GM23338 (cell line): ENCODE results near the gene DLST. TPM values are rescaled to one million over a fixed set of nuclear protein-coding genes. Genes with fewer than 3 reads are reported as not detected.

ENCODE experiments used
- ATAC-seq: fragments of 200-7000 bp; cut with Tn5 transposase; 3 replicates; pipeline ENCODE4 v1.9.1; 2020
- DNase-seq: peaks from one replicate; pipeline ENCODE4 v3.0.0-alpha.2; 2015; ENCODE audit warnings: low spot score
- H2AFZ ChIP-seq: fragments of 200-600 bp; sonication (generic); 2 replicates; pipeline ENCODE4 v1.8.0; 2016; ENCODE audit warnings: antibody characterized with exemption, mild to moderate bottlenecking, moderate library complexity
- H3F3A ChIP-seq: fragments of 200-600 bp; sonication (generic); replicated peaks from 2 replicates; pipeline ENCODE4 v1.8.0; 2017; ENCODE audit warnings: antibody characterized with exemption, mixed run types, low read depth
- H3K27ac ChIP-seq: fragments of 200-600 bp; sonication (generic); 2 replicates; pipeline ENCODE4 v1.6.1; 2016; ENCODE audit warnings: low read depth
- H3K27me3 ChIP-seq: fragments of 200-600 bp; sonication (generic); 2 replicates; pipeline ENCODE4 v1.8.0; 2016; ENCODE audit warnings: mild to moderate bottlenecking, mixed run types, moderate library complexity; ENCODE audit not compliant: insufficient read depth
- H3K36me3 ChIP-seq: fragments of 200-600 bp; sonication (generic); 2 replicates; pipeline ENCODE4 v1.8.0; 2016; ENCODE audit warnings: mild to moderate bottlenecking; ENCODE audit not compliant: insufficient read depth
- H3K4me1 ChIP-seq: fragments of 200-600 bp; sonication (generic); 2 replicates; pipeline ENCODE4 v1.8.0; 2016; ENCODE audit warnings: mild to moderate bottlenecking, moderate library complexity; ENCODE audit not compliant: insufficient read depth
- H3K4me2 ChIP-seq: fragments of 200-600 bp; sonication (generic); 2 replicates; pipeline ENCODE4 v1.7.1; 2017; ENCODE audit warnings: mixed run types
- H3K4me3 ChIP-seq: fragments of 200-600 bp; sonication (generic); 2 replicates; pipeline ENCODE4 v1.6.1; 2016; ENCODE audit warnings: mixed run types
- H3K79me2 ChIP-seq: fragments of 200-600 bp; sonication (generic); replicated peaks from 2 replicates; pipeline ENCODE4 v1.8.0; 2017; ENCODE audit warnings: mild to moderate bottlenecking; ENCODE audit not compliant: insufficient read depth
- H3K9me2 ChIP-seq: fragments of 200-600 bp; sonication (generic); 2 replicates; pipeline ENCODE4 v1.8.0; 2017; ENCODE audit not compliant: insufficient read depth
- H4K20me1 ChIP-seq: fragments of 200-600 bp; sonication (generic); replicated peaks from 2 replicates; pipeline ENCODE4 v1.8.0; 2017; ENCODE audit warnings: mild to moderate bottlenecking; ENCODE audit not compliant: insufficient read depth
- H3K27ac Mint-ChIP-seq: 2 replicates; pipeline ENCODE4 v1.8.0; 2020; ENCODE audit warnings: inconsistent platforms, mild to moderate bottlenecking, moderate library complexity, mixed read lengths
- H3K27me3 Mint-ChIP-seq: 3 replicates; pipeline ENCODE4 v1.8.0; 2022; ENCODE audit warnings: low read depth, mild to moderate bottlenecking, moderate library complexity, mixed read lengths, inconsistent platforms; ENCODE audit not compliant: insufficient read depth, poor library complexity
- H3K36me3 Mint-ChIP-seq: 3 replicates; pipeline ENCODE4 v1.8.0; 2021; ENCODE audit warnings: low read depth, mild to moderate bottlenecking, inconsistent platforms, moderate library complexity, mixed read lengths
- H3K4me1 Mint-ChIP-seq: 3 replicates; pipeline ENCODE4 v1.8.0; 2020; ENCODE audit warnings: mild to moderate bottlenecking, inconsistent platforms, mixed read lengths
- H3K4me3 Mint-ChIP-seq: 3 replicates; pipeline ENCODE4 v1.8.0; 2021; ENCODE audit warnings: moderate library complexity, mild to moderate bottlenecking, inconsistent platforms, mixed read lengths
- H3K9me3 Mint-ChIP-seq: 3 replicates; pipeline ENCODE4 v1.8.0; 2020; ENCODE audit warnings: moderate library complexity, mild to moderate bottlenecking, inconsistent platforms, mixed read lengths
- CREB1 ChIP-seq: fragments of 250-450 bp; sonication (Bioruptor Pico); IDR thresholded peaks from 2 replicates; pipeline ENCODE4 v1.5.0; 2020; ENCODE audit warnings: low read depth, mild to moderate bottlenecking, moderate library complexity
- EZH2 ChIP-seq: fragments of 200-600 bp; sonication (generic); IDR thresholded peaks from one replicate; pipeline ENCODE4 v1.8.0; 2017; ENCODE audit warnings: antibody characterized with exemption, mild to moderate bottlenecking, low read depth; ENCODE audit not compliant: unreplicated experiment
- EZH2phosphoT487 ChIP-seq: fragments of 200-600 bp; sonication (generic); IDR thresholded peaks from one replicate; pipeline ENCODE4 v1.8.1; 2018; ENCODE audit warnings: antibody characterized with exemption; ENCODE audit not compliant: unreplicated experiment
- JUNB ChIP-seq: IDR thresholded peaks from one replicate; pipeline ENCODE4 v1.6.1; 2016; ENCODE audit warnings: antibody characterized with exemption; ENCODE audit not compliant: unreplicated experiment
- NANOG ChIP-seq: IDR thresholded peaks from 2 replicates; pipeline ENCODE4 v1.6.1; 2016; ENCODE audit warnings: antibody characterized with exemption, borderline replicate concordance
- POLR2AphosphoS5 ChIP-seq: IDR thresholded peaks from 2 replicates; pipeline ENCODE4 v1.6.1; 2016; ENCODE audit warnings: antibody characterized with exemption, low read depth
- STAT1 ChIP-seq: IDR thresholded peaks from one replicate; pipeline ENCODE4 v1.6.1; 2016; ENCODE audit warnings: antibody characterized with exemption; ENCODE audit not compliant: unreplicated experiment
- ZNF114 ChIP-seq: fragments of 250-450 bp; sonication (Bioruptor Pico); IDR thresholded peaks from 2 replicates; pipeline ENCODE4 v1.5.0; 2020; ENCODE audit warnings: mild to moderate bottlenecking, moderate library complexity
- ZNF331 ChIP-seq: fragments of 250-450 bp; sonication (Bioruptor Pico); IDR thresholded peaks from 2 replicates; pipeline ENCODE4 v1.5.0; 2020; ENCODE audit warnings: low read depth, mild to moderate bottlenecking, moderate library complexity
- polyA plus RNA-seq: library from polyadenylated mRNA; unstranded; fragments of >200 nt; fragmentation: Nextera tagmentation; extraction: Ambion mirVana; gene quantifications from 2 replicates; pipeline ENCODE4 v1.2.1, GENCODE V29; 2016
- total RNA-seq: library from RNA; depleted of rRNA; stranded (reverse); fragments of >200 nt; shearing (Covaris generic); gene quantifications from 2 replicates; pipeline ENCODE4 v1.2.3, GENCODE V29; 2014
- TF ChIP-seq, protein P1 (sequence below): IDR thresholded peaks from one replicate; pipeline ENCODE4 v1.6.1; 2018; ENCODE audit warnings: antibody characterized with exemption; ENCODE audit not compliant: unreplicated experiment
- TF ChIP-seq, protein P2 (sequence below), 2 experiments: fragments of 200-600 bp in 1 of 2; sonication (generic) in 1 of 2; conservative IDR thresholded peaks; 2 replicates each; pipeline versions ENCODE4 v1.5.1 to v1.6.1; 2016 to 2017; ENCODE audit warnings: antibody characterized with exemption in 2 of 2, low read depth in 2 of 2, mild to moderate bottlenecking in 2 of 2, moderate library complexity in 1 of 2
- TF ChIP-seq, protein P3 (sequence below): fragments of 250-450 bp; sonication (Bioruptor Pico); IDR thresholded peaks from 2 replicates; pipeline ENCODE4 v1.5.0; 2020; ENCODE audit warnings: mild to moderate bottlenecking, moderate library complexity
- TF ChIP-seq, protein P4 (sequence below): IDR thresholded peaks from 2 replicates; pipeline ENCODE4 v1.6.1; 2016; ENCODE audit warnings: antibody characterized with exemption

DLST gene
- total and polyA plus RNA-seq, 2 experiments from 2014 or later: 11.2 to 106 TPM

DNA sequence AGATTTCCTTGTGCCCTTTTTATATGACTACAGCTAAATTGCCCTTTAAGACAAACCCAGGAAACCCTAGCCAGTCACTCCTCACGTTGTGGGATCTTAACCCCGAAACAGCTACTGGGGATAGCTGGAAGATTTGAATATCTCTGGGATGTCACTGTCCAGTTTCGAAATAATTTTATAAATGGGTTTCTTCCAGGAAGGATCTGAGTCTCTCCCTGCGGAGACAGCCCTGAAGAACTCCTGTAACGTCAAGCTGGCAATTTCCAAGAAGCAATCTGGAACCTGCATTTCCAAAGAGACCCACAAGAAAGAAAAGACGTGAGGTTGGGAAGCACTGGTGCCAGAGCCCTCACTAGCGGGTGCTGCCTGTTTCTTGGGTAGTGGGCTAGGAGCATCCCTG lies 26.7 kb upstream of the DLST start:
- Histone ChIP-seq H3K27me3 (no peaks in the 10 kb centered on the region), H3K79me2 (no peaks in the 10 kb centered on the region), H4K20me1 (no peaks in the 10 kb centered on the region), H3K4me1 (no peaks in the 10 kb centered on the region), H3K4me3 (no peak overlapping the region), H3K4me2 (no peak overlapping the region), H2AFZ (no peak overlapping the region), H3F3A (no peaks in the 10 kb centered on the region), H3K27ac (no peak overlapping the region), H3K9me2 (no peaks in the 10 kb centered on the region), H3K36me3 (no peaks in the 10 kb centered on the region)
- no peak overlapping the region for H3K4me3 Mint-ChIP-seq
- ATAC-seq: 0 out of 3 replicates have a peak, but pooled peaks have one; percentile 22
- no peaks in the 10 kb centered on the region for H3K36me3 Mint-ChIP-seq
- no peaks in the 10 kb centered on the region for H3K27me3 Mint-ChIP-seq
- no peak overlapping the region for H3K27ac Mint-ChIP-seq
- DNase-seq: no peak
- TF ChIP-seq, protein P1, sequence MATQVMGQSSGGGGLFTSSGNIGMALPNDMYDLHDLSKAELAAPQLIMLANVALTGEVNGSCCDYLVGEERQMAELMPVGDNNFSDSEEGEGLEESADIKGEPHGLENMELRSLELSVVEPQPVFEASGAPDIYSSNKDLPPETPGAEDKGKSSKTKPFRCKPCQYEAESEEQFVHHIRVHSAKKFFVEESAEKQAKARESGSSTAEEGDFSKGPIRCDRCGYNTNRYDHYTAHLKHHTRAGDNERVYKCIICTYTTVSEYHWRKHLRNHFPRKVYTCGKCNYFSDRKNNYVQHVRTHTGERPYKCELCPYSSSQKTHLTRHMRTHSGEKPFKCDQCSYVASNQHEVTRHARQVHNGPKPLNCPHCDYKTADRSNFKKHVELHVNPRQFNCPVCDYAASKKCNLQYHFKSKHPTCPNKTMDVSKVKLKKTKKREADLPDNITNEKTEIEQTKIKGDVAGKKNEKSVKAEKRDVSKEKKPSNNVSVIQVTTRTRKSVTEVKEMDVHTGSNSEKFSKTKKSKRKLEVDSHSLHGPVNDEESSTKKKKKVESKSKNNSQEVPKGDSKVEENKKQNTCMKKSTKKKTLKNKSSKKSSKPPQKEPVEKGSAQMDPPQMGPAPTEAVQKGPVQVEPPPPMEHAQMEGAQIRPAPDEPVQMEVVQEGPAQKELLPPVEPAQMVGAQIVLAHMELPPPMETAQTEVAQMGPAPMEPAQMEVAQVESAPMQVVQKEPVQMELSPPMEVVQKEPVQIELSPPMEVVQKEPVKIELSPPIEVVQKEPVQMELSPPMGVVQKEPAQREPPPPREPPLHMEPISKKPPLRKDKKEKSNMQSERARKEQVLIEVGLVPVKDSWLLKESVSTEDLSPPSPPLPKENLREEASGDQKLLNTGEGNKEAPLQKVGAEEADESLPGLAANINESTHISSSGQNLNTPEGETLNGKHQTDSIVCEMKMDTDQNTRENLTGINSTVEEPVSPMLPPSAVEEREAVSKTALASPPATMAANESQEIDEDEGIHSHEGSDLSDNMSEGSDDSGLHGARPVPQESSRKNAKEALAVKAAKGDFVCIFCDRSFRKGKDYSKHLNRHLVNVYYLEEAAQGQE: no peak
- TF ChIP-seq POLR2AphosphoS5 (no peak), NANOG (no peak), JUNB (no peak), EZH2 (no peak), ZNF331 (CRISPR knock-in tag) (no peak), CREB1 (no peak), STAT1 (no peak), EZH2phosphoT487 (no peak), ZNF114 (no peak)
- TF ChIP-seq, protein P2, sequence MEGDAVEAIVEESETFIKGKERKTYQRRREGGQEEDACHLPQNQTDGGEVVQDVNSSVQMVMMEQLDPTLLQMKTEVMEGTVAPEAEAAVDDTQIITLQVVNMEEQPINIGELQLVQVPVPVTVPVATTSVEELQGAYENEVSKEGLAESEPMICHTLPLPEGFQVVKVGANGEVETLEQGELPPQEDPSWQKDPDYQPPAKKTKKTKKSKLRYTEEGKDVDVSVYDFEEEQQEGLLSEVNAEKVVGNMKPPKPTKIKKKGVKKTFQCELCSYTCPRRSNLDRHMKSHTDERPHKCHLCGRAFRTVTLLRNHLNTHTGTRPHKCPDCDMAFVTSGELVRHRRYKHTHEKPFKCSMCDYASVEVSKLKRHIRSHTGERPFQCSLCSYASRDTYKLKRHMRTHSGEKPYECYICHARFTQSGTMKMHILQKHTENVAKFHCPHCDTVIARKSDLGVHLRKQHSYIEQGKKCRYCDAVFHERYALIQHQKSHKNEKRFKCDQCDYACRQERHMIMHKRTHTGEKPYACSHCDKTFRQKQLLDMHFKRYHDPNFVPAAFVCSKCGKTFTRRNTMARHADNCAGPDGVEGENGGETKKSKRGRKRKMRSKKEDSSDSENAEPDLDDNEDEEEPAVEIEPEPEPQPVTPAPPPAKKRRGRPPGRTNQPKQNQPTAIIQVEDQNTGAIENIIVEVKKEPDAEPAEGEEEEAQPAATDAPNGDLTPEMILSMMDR (conservative IDR thresholded peaks at IDR 0.05; ENCODE audit: low read depth in 2 of 2): no peak
- TF ChIP-seq, protein P3, sequence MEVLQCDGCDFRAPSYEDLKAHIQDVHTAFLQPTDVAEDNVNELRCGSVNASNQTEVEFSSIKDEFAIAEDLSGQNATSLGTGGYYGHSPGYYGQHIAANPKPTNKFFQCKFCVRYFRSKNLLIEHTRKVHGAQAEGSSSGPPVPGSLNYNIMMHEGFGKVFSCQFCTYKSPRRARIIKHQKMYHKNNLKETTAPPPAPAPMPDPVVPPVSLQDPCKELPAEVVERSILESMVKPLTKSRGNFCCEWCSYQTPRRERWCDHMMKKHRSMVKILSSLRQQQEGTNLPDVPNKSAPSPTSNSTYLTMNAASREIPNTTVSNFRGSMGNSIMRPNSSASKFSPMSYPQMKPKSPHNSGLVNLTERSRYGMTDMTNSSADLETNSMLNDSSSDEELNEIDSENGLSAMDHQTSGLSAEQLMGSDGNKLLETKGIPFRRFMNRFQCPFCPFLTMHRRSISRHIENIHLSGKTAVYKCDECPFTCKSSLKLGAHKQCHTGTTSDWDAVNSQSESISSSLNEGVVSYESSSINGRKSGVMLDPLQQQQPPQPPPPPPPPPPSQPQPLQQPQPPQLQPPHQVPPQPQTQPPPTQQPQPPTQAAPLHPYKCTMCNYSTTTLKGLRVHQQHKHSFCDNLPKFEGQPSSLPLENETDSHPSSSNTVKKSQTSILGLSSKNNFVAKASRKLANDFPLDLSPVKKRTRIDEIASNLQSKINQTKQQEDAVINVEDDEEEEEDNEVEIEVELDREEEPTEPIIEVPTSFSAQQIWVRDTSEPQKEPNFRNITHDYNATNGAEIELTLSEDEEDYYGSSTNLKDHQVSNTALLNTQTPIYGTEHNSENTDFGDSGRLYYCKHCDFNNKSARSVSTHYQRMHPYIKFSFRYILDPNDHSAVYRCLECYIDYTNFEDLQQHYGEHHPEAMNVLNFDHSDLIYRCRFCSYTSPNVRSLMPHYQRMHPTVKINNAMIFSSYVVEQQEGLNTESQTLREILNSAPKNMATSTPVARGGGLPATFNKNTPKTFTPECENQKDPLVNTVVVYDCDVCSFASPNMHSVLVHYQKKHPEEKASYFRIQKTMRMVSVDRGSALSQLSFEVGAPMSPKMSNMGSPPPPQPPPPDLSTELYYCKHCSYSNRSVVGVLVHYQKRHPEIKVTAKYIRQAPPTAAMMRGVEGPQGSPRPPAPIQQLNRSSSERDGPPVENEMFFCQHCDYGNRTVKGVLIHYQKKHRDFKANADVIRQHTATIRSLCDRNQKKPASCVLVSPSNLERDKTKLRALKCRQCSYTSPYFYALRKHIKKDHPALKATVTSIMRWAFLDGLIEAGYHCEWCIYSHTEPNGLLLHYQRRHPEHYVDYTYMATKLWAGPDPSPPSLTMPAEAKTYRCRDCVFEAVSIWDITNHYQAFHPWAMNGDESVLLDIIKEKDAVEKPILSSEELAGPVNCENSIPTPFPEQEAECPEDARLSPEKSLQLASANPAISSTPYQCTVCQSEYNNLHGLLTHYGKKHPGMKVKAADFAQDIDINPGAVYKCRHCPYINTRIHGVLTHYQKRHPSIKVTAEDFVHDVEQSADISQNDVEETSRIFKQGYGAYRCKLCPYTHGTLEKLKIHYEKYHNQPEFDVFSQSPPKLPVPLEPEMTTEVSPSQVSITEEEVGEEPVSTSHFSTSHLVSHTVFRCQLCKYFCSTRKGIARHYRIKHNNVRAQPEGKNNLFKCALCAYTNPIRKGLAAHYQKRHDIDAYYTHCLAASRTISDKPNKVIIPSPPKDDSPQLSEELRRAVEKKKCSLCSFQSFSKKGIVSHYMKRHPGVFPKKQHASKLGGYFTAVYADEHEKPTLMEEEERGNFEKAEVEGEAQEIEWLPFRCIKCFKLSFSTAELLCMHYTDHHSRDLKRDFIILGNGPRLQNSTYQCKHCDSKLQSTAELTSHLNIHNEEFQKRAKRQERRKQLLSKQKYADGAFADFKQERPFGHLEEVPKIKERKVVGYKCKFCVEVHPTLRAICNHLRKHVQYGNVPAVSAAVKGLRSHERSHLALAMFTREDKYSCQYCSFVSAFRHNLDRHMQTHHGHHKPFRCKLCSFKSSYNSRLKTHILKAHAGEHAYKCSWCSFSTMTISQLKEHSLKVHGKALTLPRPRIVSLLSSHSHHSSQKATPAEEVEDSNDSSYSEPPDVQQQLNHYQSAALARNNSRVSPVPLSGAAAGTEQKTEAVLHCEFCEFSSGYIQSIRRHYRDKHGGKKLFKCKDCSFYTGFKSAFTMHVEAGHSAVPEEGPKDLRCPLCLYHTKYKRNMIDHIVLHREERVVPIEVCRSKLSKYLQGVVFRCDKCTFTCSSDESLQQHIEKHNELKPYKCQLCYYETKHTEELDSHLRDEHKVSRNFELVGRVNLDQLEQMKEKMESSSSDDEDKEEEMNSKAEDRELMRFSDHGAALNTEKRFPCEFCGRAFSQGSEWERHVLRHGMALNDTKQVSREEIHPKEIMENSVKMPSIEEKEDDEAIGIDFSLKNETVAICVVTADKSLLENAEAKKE: no peak
- TF ChIP-seq, protein P4, sequence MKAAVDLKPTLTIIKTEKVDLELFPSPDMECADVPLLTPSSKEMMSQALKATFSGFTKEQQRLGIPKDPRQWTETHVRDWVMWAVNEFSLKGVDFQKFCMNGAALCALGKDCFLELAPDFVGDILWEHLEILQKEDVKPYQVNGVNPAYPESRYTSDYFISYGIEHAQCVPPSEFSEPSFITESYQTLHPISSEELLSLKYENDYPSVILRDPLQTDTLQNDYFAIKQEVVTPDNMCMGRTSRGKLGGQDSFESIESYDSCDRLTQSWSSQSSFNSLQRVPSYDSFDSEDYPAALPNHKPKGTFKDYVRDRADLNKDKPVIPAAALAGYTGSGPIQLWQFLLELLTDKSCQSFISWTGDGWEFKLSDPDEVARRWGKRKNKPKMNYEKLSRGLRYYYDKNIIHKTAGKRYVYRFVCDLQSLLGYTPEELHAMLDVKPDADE: no peak
- H3K4me1 Mint-ChIP-seq: no peaks in the 10 kb centered on the region
- no peaks in the 10 kb centered on the region for H3K9me3 Mint-ChIP-seq
